H1 (cell line): ENCODE measurements around the gene TMEM185B. TPM values are rescaled to one million over a fixed set of nuclear protein-coding genes. Genes with fewer than 3 reads are reported as not detected.

Experiments
- ATF2 ChIP-seq: IDR thresholded peaks from 2 replicates; pipeline ENCODE4 v1.6.1; 2012; ENCODE audit warnings: low read length, inconsistent platforms
- EGR1 ChIP-seq: IDR thresholded peaks from 2 replicates; pipeline ENCODE4 v1.6.1; 2011; ENCODE audit warnings: low read depth, low read length, borderline replicate concordance
- GTF2F1 ChIP-seq: IDR thresholded peaks from 2 replicates; pipeline ENCODE4 v1.6.1; 2012; ENCODE audit warnings: low read depth, low read length, improper control_type of control experiment, borderline replicate concordance
- KDM5A ChIP-seq: fragments of 200-600 bp; IDR thresholded peaks from 2 replicates; pipeline ENCODE4 v1.7.1; 2012; ENCODE audit warnings: mild to moderate bottlenecking, low read length, inconsistent platforms, mixed read lengths
- TEAD4 ChIP-seq: IDR thresholded peaks from 2 replicates; pipeline ENCODE4 v1.6.1; 2012; ENCODE audit warnings: low read depth, low read length, inconsistent platforms, mixed read lengths
- YY1 ChIP-seq: IDR thresholded peaks from 2 replicates; pipeline ENCODE4 v1.6.1; 2011; ENCODE audit warnings: low read depth, mild to moderate bottlenecking, low read length
- polyA plus RNA-seq, 7 experiments: library from polyadenylated mRNA; depleted of rRNA in 3 of 7; stranded (reverse) in 5 of 7; unstranded in 2 of 7; fragments of >200 nt in 5 of 7; fragments of 200-250 nt in 2 of 7; gene quantifications; 1 replicate in 5 of 7; 2 replicates in 1 of 7; 4 replicates in 1 of 7; pipeline versions ENCODE4 v1.2.1 to v1.2.3, GENCODE V29; 2011 to 2013; ENCODE audit warnings: missing spikeins in 2 of 7, mixed read lengths in 2 of 7
- total RNA-seq: library from RNA; stranded (reverse); fragmentation: NEBNext Ultra II Directional; extraction: Animal tissue kit (Norgen Biotek cat#: 25700); gene quantifications from 2 replicates; pipeline ENCODE4 v1.2.1, GENCODE V29; 2021

TMEM185B gene
- total and polyA plus RNA-seq, 2 of the 8 experiments (the other 6 are each of a cell fraction or from before 2014, with no cell fraction given), result 13.5 to 14.0 TPM

DNA sequence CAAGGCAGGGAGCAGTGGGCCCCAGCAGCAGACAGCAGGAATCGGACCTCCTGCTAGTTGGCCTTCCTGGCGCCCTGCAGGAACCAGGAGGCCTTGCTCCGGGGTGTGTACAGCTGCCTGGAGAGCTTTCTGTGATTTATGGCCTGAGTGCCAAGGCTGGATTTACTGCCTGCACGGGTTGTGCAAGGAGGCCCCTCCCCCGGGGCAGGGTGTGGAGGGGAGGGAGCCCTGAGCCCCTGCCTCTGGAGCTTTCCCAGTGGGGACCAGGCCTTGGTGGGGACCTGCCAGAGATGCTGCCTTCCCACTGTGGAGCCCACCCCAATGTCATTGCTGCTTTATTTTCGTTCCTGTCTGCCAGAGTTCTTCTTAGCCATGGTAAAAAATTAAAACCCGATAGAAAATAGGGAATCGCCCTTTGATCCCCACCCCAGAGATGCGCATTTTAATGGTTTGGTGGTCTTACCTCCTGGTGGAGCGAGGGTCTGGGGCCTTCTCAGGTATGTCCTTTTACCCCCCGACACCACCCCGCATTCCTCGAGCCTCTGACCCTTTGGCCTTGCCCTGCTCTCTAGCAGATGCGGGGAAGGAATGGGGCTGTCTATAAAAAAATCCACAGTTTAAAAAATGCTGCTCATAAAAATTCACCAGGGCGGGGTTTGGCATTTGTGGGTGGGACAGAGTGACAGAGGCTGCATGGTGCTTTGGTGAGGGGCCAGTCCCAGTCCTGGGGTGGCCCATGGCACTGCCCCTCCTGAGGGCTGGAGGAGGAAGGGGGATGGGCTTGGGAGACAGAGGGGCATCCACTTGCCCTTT lies 22.5 kb upstream of the TMEM185B start (continued):
- TF ChIP-seq EGR1 (no peak), KDM5A (no peak), YY1 (no peak), ATF2 (no peak), TEAD4 (no peak), GTF2F1 (no peak)
